SK-N-SH (cell line): ENCODE measurements around the gene CCL2. TPM values are rescaled to one million over a fixed set of nuclear protein-coding genes. Genes with fewer than 3 reads are reported as not detected.

Experiments
- CTCF ChIA-PET: fragments of 300-600, 350-600 bp; formaldehyde crosslinking; extraction: SDS; loops from one replicate; lab custom pipeline; 2021; lab: Yijun Ruan, JAX
- POLR2A ChIA-PET: fragments of 350-600 bp; sonication (Branson Sonifier 250); formaldehyde crosslinking; extraction: SDS; loops from one replicate; lab custom pipeline; 2020; ENCODE audit warnings: antibody characterized with exemption, inconsistent platforms; lab: Yijun Ruan, JAX
- DNase-seq: peaks from one replicate; pipeline ENCODE4 v3.0.0; 2012
- H2AFZ ChIP-seq: fragments of 200-600 bp; sonication (generic); 2 replicates; pipeline ENCODE4 v1.8.1; 2016; ENCODE audit warnings: antibody characterized with exemption, mild to moderate bottlenecking, low read depth
- H3F3A ChIP-seq: fragments of 200-600 bp; sonication (generic); replicated peaks from 2 replicates; pipeline ENCODE3; 2016; ENCODE audit warnings: antibody characterized with exemption, mild to moderate bottlenecking; ENCODE audit not compliant: insufficient read depth
- H3K27ac ChIP-seq, 2 experiments: fragments of 200-500 bp in 1 of 2; fragments of 200-600 bp in 1 of 2; sonication (Bioruptor generic) in 1 of 2; sonication (generic), shearing (Covaris generic) in 1 of 2; 2 replicates each; pipeline versions ENCODE4 v1.5.1 to v1.6.1; 2014 to 2016; ENCODE audit warnings: low read depth in 2 of 2, inconsistent platforms in 1 of 2, low read length in 1 of 2, mild to moderate bottlenecking in 1 of 2, mixed read lengths in 1 of 2
- H3K27me3 ChIP-seq: fragments of 200-600 bp; sonication (generic), shearing (Covaris generic); 2 replicates; pipeline ENCODE4 v1.6.1; 2016; ENCODE audit warnings: mixed run types; ENCODE audit not compliant: insufficient read depth
- H3K36me3 ChIP-seq, 2 experiments: fragments of 200-500 bp in 1 of 2; fragments of 200-600 bp in 1 of 2; sonication (Bioruptor generic) in 1 of 2; sonication (generic) in 1 of 2; replicated peaks in 1 of 2; 2 replicates each; pipeline versions ENCODE3 to v1.5.1; 2014 to 2016; ENCODE audit warnings: low read length in 1 of 2, mild to moderate bottlenecking in 1 of 2; ENCODE audit not compliant: insufficient read depth in 2 of 2, control insufficient read depth in 1 of 2
- H3K4me1 ChIP-seq, 2 experiments: fragments of 200-500 bp in 1 of 2; fragments of 200-600 bp in 1 of 2; sonication (Bioruptor generic) in 1 of 2; sonication (generic), shearing (Covaris generic) in 1 of 2; 2 replicates each; pipeline versions ENCODE4 v1.5.1 to v1.6.1; 2014 to 2016; ENCODE audit warnings: low read depth in 1 of 2, low read length in 1 of 2, mixed run types in 1 of 2; ENCODE audit not compliant: insufficient read depth in 2 of 2, control insufficient read depth in 1 of 2
- H3K4me2 ChIP-seq: fragments of 200-600 bp; sonication (generic), shearing (Covaris generic); 2 replicates; pipeline ENCODE4 v1.6.1; 2017; ENCODE audit warnings: mixed run types
- H3K4me3 ChIP-seq, 2 experiments: fragments of 200-500 bp in 1 of 2; fragments of 200-600 bp in 1 of 2; sonication (Bioruptor generic) in 1 of 2; sonication (generic), shearing (Covaris generic) in 1 of 2; 2 replicates each; pipeline versions ENCODE4 v1.5.1 to v1.8.1; 2014 to 2016; ENCODE audit warnings: low read depth in 2 of 2, inconsistent platforms in 1 of 2, low read length in 1 of 2, mild to moderate bottlenecking in 1 of 2, mixed read lengths in 1 of 2, moderate library complexity in 1 of 2
- H3K79me2 ChIP-seq: fragments of 200-600 bp; sonication (generic); 2 replicates; pipeline ENCODE4 v1.8.1; 2017; ENCODE audit warnings: mild to moderate bottlenecking; ENCODE audit not compliant: insufficient read depth
- H3K9ac ChIP-seq: fragments of 200-600 bp; sonication (generic); 2 replicates; pipeline ENCODE4 v1.6.1; 2017; ENCODE audit warnings: mixed run types
- H3K9me2 ChIP-seq: fragments of 200-600 bp; sonication (generic); 2 replicates; pipeline ENCODE4 v1.6.1; 2017; ENCODE audit warnings: mixed run types
- H3K9me3 ChIP-seq: fragments of 200-600 bp; sonication (generic); 2 replicates; pipeline ENCODE4 v1.6.1; 2017; ENCODE audit warnings: mixed run types, mild to moderate bottlenecking, moderate library complexity
- H4K20me1 ChIP-seq: fragments of 200-600 bp; sonication (generic); 2 replicates; pipeline ENCODE4 v1.6.1; 2017; ENCODE audit warnings: mild to moderate bottlenecking, mixed run types; ENCODE audit not compliant: insufficient read depth
- CHD2 ChIP-seq: fragments of 150-350 bp; IDR thresholded peaks from 2 replicates; pipeline ENCODE4 v1.6.1; 2018; ENCODE audit warnings: low read length; ENCODE audit not compliant: partially characterized antibody
- CTCF ChIP-seq: fragments of 200-600 bp; sonication (generic); IDR thresholded peaks from 2 replicates; pipeline ENCODE4 v1.6.1; 2017; ENCODE audit warnings: antibody characterized with exemption, mild to moderate bottlenecking, moderate library complexity
- ELF1 ChIP-seq: IDR thresholded peaks from 2 replicates; pipeline ENCODE4 v1.4.0; 2012
- EP300 ChIP-seq, 2 experiments: IDR thresholded peaks; 2 replicates each; pipeline versions ENCODE4 v1.4.0 to v1.6.1; 2012; ENCODE audit warnings: borderline replicate concordance in 1 of 2, low read depth in 1 of 2, low read length in 1 of 2
- FOSL2 ChIP-seq: IDR thresholded peaks from 2 replicates; pipeline ENCODE4 v1.4.0; 2012; ENCODE audit warnings: low read depth, mild to moderate bottlenecking, moderate library complexity, borderline replicate concordance
- JUND ChIP-seq: IDR thresholded peaks from 2 replicates; pipeline ENCODE4 v1.4.0; 2012
- MXI1 ChIP-seq: IDR thresholded peaks from 2 replicates; pipeline ENCODE4 v1.6.1; 2012; ENCODE audit warnings: mild to moderate bottlenecking, low read depth, low read length, improper control_type of control experiment
- POLR2AphosphoS5 ChIP-seq: IDR thresholded peaks from 2 replicates; pipeline ENCODE4 v1.6.1; 2012; ENCODE audit warnings: low read depth, low read length
- RCOR1 ChIP-seq: fragments of 150-350 bp; IDR thresholded peaks from 2 replicates; pipeline ENCODE4 v1.6.1; 2017; ENCODE audit warnings: antibody characterized with exemption, low read length
- RXRA ChIP-seq: IDR thresholded peaks from 2 replicates; pipeline ENCODE4 v1.4.0; 2012; ENCODE audit warnings: low read depth, mild to moderate bottlenecking, borderline replicate concordance
- SIN3A ChIP-seq: IDR thresholded peaks from 2 replicates; pipeline ENCODE4 v1.6.1; 2012; ENCODE audit warnings: low read depth, mild to moderate bottlenecking, low read length, moderate library complexity, borderline replicate concordance
- TAF1 ChIP-seq: IDR thresholded peaks from 2 replicates; pipeline ENCODE4 v1.6.1; 2012; ENCODE audit warnings: low read depth, mild to moderate bottlenecking, low read length, moderate library complexity, borderline replicate concordance
- TEAD4 ChIP-seq: IDR thresholded peaks from 2 replicates; pipeline ENCODE4 v1.4.0; 2012; ENCODE audit warnings: mild to moderate bottlenecking, borderline replicate concordance; ENCODE audit not compliant: insufficient read depth
- WGBS: methylation state at CpG from one replicate; pipeline ENCODE4 v1.1.6; 2017; ENCODE audit warnings: low lambda C conversion rate; 5-methylcytosine and 5-hydroxymethylcytosine counted together
- polyA plus RNA-seq, 3 experiments: library from polyadenylated mRNA; depleted of rRNA; stranded (reverse); fragments of >200 nt; gene quantifications; 2 replicates each; pipeline ENCODE4 v1.2.3, GENCODE V29; 2012

The CCL2 gene
- polyA plus RNA-seq, 1 of the 3 experiments (the other 2 are of a cell fraction), result 210 TPM

- Histone ChIP-seq H3K79me2 (no peaks in the 10 kb centered on the region), H3K27ac (no peak overlapping the region)
- TF ChIP-seq POLR2AphosphoS5 (no peak), ELF1 (no peak), CTCF (no peak), JUND (no peak), TAF1 (no peak), EP300 (IDR thresholded peaks at IDR 0.05; ENCODE audit: borderline replicate concordance in 1 of 2, low read depth in 1 of 2, low read length in 1 of 2) (no peak), RCOR1 (no peak), SIN3A (no peak)
- TF ChIP-seq, all 33 proteins: peak for 0
- Histone ChIP-seq H3K4me2 (no peak overlapping the region), H3F3A (peaks cover 5% of the 10 kb centered on the region), H3K4me1 (no peaks in the 10 kb centered on the region), H4K20me1 (no peaks in the 10 kb centered on the region), H3K4me3 (no peak overlapping the region), H3K9ac (no peak overlapping the region), H3K27me3 (no peaks in the 10 kb centered on the region), H2AFZ (no peak overlapping the region), H3K36me3 (no peaks in the 10 kb centered on the region), H3K9me2 (no peaks in the 10 kb centered on the region), H3K9me3 (no peaks in the 10 kb centered on the region)
- CTCF ChIA-PET, result interaction anchor here (8.8 kb wide), 1 partner anchor 155 kb away, joined by 350 read pairs; the partner anchor contains the start of gene CCL1
- WGBS, result 59% methylated on average over 3 of the region's 3 CpGs
- POLR2A ChIA-PET, result no interaction called here
- no peak for DNase-seq
Observed at GRCh38 chr17:34206569-34206968, 48.5 kb upstream of the CCL2 start.

- no peak for TF ChIP-seq RXRA
- no peak for TF ChIP-seq CHD2
- no peak for TF ChIP-seq FOSL2
- TF ChIP-seq TEAD4, result no peak
- TF ChIP-seq MXI1, result no peak
- POLR2A ChIA-PET, result no interaction called here
Observed at GRCh38 chr17:34207572-34207971, 47.5 kb upstream of the CCL2 start.

More at GRCh38 chr17:34207572-34207971, 47.5 kb upstream of the CCL2 start:
- Histone ChIP-seq H3K4me3 (no peak overlapping the region), H3K9me2 (no peaks in the 10 kb centered on the region), H3K79me2 (no peaks in the 10 kb centered on the region), H4K20me1 (no peaks in the 10 kb centered on the region), H3K36me3 (no peaks in the 10 kb centered on the region), H3F3A (peaks cover 5% of the 10 kb centered on the region), H2AFZ (no peak overlapping the region), H3K4me2 (no peak overlapping the region), H3K4me1 (no peaks in the 10 kb centered on the region), H3K9me3 (no peaks in the 10 kb centered on the region), H3K27me3 (no peaks in the 10 kb centered on the region), H3K9ac (no peak overlapping the region), H3K27ac (no peak overlapping the region)
- 66% methylated on average over 2 of the region's 2 CpGs for WGBS
- CTCF ChIA-PET, result no interaction called here
- no peak for DNase-seq
